Activated CD8-positive, alpha-beta memory T cell treated with anti-CD3 and anti-CD28 coated beads, Interleukin-2, amount 10 ng/mL, durations not matched to agents 7 days and 5 days (primary cell): ENCODE measurements around the gene DPT. TPM values are rescaled to one million over a fixed set of nuclear protein-coding genes. Genes with fewer than 3 reads are reported as not detected.
"Not testable (repeated sequence)": the region's sequence is repeated elsewhere in the genome, so short reads cannot be mapped to it uniquely, and the experiment has no call there.

Experiments used
- ATAC-seq: fragments of 150-1000 bp; cut with Tn5 transposase; one replicate; pipeline ENCODE4 v1.10.0; 2021; ENCODE audit warnings: moderate library complexity
- CTCF ChIA-PET: fragments of 350-600 bp; sonication (Branson Sonifier 250); formaldehyde crosslinking; loops from one replicate; lab custom pipeline; 2021; ENCODE audit warnings: antibody characterized with exemption; lab: Charles Lee
- DNase-seq: peaks from one replicate; pipeline ENCODE4 v3.0.0-alpha.2; 2020
- H3K27ac Mint-ChIP-seq: one replicate; pipeline ENCODE4 v1.8.0; 2021; ENCODE audit warnings: mild to moderate bottlenecking, mixed read lengths
- H3K27me3 Mint-ChIP-seq: one replicate; pipeline ENCODE4 v1.8.0; 2021; ENCODE audit warnings: mixed read lengths
- H3K36me3 Mint-ChIP-seq: one replicate; pipeline ENCODE4 v1.8.0; 2021; ENCODE audit warnings: mild to moderate bottlenecking, mixed read lengths
- H3K4me1 Mint-ChIP-seq: one replicate; pipeline ENCODE4 v1.8.0; 2021; ENCODE audit warnings: mixed read lengths
- H3K4me3 Mint-ChIP-seq: one replicate; pipeline ENCODE4 v1.8.0; 2021; ENCODE audit warnings: mild to moderate bottlenecking, moderate library complexity, mixed read lengths
- H3K9me3 Mint-ChIP-seq: one replicate; pipeline ENCODE4 v1.8.0; 2022; ENCODE audit warnings: low read depth, mixed read lengths
- total RNA-seq, 2 experiments: library from RNA; stranded (reverse); gene quantifications; one replicate each; pipeline ENCODE4 v1.2.3, GENCODE V29; 2021

The DPT gene
- not detected for total RNA-seq

DNA sequence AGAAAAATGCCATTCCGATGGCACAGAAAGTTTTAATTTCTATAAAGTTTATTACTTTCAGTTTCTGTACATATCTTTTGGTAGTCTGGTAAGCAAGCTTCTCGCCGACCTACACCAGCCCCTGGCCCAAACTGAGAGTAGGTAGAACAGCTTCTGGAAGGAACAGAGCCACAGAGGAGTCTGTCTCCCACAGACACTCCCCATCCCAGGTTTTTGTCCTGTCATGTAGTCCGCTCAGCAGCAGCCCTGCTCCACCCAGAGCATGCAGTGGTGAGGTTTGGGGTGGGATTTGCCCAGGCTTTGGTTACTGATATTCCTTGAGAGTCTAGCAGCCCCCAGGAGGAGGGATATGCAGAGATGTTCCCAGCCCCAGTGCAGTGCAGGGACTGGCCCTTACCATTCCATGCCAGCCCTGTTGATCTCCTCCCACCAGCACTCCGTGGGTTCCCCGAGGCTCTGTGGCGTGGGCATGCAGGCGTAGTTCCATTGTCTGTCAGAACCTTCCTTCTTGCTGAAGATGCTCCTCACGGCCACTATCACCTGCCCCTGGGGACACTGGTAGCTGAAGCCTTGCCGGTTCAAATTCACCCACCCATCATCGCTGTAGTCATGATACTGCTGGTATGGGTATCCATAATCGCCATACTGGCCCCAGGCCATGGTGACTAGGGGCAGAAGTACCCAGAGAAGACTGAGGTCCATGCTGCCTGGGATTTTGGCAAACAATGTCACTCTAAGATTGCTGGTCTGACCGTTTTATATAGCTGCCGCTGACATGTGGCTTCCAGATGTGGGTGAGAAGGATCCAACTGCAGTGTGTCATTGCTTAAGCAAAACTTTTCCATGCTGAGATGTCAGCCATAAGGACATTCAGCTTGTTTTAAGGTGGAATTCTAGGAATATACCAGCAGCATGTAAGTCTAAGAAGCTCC is at the start of gene DPT:
TSS of gene DPT (minus strand) at position 734 of the 932 bp plus-strand sequence. CDS start at position 702, 32 bp downstream.
- no peak within 1 kb of the TSS for H3K27ac Mint-ChIP-seq
- ATAC-seq (no peak), DNase-seq (no peak)
- no peak within 1 kb of the TSS for H3K4me3 Mint-ChIP-seq
- H3K27me3 Mint-ChIP-seq: no peaks in the 10 kb centered on the region
- no peaks in the 10 kb centered on the region for H3K9me3 Mint-ChIP-seq
- no peaks in the 10 kb centered on the region for H3K4me1 Mint-ChIP-seq
- CTCF ChIA-PET: interaction anchor here (0.9 kb wide), 1 partner anchor 386 kb away, joined by 3 read pairs; no protein-coding TSS in a partner anchor
- H3K36me3 Mint-ChIP-seq: no peaks in the 10 kb centered on the region

DNA sequence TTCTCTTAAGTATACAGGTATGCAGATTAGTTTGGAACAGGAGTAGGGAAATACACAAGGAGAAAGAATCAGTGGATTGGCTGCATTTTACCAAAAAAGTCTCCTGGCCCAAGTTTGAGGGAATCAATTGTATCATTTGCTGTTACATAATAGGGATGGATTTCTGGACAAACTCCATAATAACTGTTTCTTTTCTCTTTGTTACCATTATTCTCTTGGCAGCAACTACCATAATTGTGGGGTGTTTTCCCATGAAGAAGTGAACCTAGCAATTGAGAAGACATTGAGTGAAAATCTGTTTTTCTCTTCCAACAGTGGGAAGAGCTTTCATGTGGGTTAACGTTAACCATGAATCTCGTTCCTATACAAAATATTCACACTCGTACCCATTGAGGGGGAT is 46.4 kb upstream of the DPT start:
- Mint-ChIP-seq H3K4me3 (no peak overlapping the region), H3K36me3 (no peaks in the 10 kb centered on the region), H3K27me3 (no peaks in the 10 kb centered on the region), H3K27ac (no peak overlapping the region), H3K9me3 (no peaks in the 10 kb centered on the region), H3K4me1 (no peaks in the 10 kb centered on the region)
- CTCF ChIA-PET: no interaction called here
- no peak for ATAC-seq
- no peak for DNase-seq

DNA sequence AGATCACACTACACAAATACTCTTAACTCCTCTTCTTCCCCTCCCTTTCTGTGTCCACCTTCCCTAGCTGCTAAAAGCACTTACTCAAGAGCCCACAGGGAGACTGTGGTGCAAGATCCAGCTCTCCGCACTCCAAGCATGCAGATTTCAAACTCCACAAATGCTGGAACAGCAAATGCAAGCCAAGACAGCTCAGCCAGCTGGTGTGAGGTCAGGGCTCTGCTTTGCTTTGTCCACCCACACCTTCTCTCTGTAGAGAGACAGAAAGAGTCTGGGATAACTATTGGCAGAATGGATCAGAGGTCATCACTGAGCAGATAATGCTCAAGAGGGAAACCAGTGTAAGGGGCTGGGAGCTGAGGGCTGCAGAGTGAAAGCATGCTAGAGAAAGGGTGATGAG is 45.2 kb upstream of the DPT start:
- H3K27me3 Mint-ChIP-seq: no peaks in the 10 kb centered on the region
- no peaks in the 10 kb centered on the region for H3K9me3 Mint-ChIP-seq
- no peak for DNase-seq
- no peaks in the 10 kb centered on the region for H3K36me3 Mint-ChIP-seq
- CTCF ChIA-PET: no interaction called here
- H3K27ac Mint-ChIP-seq: no peak overlapping the region
- H3K4me1 Mint-ChIP-seq: no peaks in the 10 kb centered on the region
- H3K4me3 Mint-ChIP-seq: no peak overlapping the region
- no peak for ATAC-seq

DNA sequence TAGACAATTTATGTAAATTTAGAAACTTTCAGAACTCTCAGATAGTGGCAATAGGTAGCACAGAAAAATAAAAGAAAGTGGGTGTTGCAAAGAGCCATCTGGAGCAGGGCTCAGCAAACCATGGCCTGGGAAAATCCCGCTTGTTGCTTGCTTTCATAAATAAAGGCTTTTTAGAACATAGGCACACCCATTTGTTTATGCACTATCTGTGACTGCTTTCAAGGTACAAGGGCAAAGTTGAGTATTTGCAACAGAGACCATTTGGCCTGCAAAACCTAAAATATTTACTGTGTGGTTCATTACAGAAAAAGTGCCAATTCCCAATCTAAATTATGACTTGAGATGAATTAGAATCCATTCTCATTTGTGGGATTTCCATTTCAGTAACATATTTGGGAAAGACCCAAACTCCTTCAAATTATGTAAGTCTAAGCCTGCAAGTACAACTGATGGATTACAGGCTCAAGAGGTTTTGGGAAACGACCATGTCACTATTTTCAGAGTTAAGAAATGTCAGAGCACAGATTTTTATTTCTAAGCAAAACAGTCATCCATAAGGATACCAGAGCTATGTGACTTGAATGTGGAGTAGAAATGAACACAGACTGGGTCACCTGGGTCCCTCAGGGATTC is 43.5 kb upstream of the DPT start:
- CTCF ChIA-PET: no interaction called here
- H3K4me1 Mint-ChIP-seq: no peaks in the 10 kb centered on the region
- no peaks in the 10 kb centered on the region for H3K36me3 Mint-ChIP-seq
- no peaks in the 10 kb centered on the region for H3K27me3 Mint-ChIP-seq
- no peak overlapping the region for H3K27ac Mint-ChIP-seq
- no peak overlapping the region for H3K4me3 Mint-ChIP-seq
- no peaks in the 10 kb centered on the region for H3K9me3 Mint-ChIP-seq
- ATAC-seq (no peak), DNase-seq (no peak)

DNA sequence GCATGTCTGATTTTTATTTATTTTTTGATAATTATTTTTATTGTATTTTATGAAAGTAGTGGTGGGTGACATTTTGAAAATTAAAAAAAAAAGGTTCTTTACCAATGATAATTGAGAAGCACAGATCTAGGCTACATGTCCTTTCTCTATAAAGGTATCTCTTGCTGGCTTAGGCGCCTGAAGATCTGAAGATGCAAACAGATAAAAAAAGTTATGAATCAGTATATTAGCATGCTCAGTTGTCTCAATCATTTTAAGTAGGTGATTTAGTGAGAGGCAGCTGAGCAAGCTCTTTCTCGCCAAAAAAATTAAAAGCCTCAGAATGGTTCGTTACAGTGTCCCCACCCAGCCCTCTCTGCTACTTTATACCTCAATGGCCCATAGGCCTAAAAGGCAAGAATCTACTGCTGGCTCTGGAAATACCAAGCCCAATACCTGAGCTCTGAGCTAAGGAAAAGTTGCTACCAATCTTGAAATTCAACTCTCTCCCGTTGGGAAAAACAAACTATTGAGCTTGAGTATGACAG is 42.2 kb upstream of the DPT start:
- Mint-ChIP-seq H3K27ac (no peak overlapping the region), H3K27me3 (no peaks in the 10 kb centered on the region), H3K36me3 (no peaks in the 10 kb centered on the region), H3K9me3 (no peaks in the 10 kb centered on the region), H3K4me1 (no peaks in the 10 kb centered on the region), H3K4me3 (no peak overlapping the region)
- CTCF ChIA-PET: interaction anchor here (0.6 kb wide), 1 partner anchor 303 kb away, joined by 3 read pairs; no protein-coding TSS in a partner anchor
- DNase-seq (no peak), ATAC-seq (no peak)

DNA sequence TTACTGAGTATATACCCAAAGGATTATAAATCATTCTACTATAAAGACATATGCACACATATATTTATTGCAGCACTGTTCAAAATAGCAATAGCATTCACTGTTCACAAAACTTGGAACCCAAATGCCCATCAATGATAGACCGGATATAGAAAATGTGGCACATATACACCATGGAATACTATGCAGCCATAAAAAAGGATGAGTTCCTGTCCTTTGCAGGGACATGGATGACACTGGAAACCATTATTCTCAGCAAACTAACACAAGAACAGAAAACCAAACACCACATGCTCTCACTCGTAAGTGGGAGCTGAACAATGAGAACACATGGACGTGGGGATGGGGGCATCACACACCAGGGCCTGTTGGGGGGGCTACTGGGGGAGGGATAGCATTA is 40.9 kb upstream of the DPT start:
- H3K9me3 Mint-ChIP-seq, H3K4me3 Mint-ChIP-seq, H3K27ac Mint-ChIP-seq, DNase-seq, H3K27me3 Mint-ChIP-seq, CTCF ChIA-PET, H3K4me1 Mint-ChIP-seq, ATAC-seq, H3K36me3 Mint-ChIP-seq: not testable (repeated sequence)

DNA sequence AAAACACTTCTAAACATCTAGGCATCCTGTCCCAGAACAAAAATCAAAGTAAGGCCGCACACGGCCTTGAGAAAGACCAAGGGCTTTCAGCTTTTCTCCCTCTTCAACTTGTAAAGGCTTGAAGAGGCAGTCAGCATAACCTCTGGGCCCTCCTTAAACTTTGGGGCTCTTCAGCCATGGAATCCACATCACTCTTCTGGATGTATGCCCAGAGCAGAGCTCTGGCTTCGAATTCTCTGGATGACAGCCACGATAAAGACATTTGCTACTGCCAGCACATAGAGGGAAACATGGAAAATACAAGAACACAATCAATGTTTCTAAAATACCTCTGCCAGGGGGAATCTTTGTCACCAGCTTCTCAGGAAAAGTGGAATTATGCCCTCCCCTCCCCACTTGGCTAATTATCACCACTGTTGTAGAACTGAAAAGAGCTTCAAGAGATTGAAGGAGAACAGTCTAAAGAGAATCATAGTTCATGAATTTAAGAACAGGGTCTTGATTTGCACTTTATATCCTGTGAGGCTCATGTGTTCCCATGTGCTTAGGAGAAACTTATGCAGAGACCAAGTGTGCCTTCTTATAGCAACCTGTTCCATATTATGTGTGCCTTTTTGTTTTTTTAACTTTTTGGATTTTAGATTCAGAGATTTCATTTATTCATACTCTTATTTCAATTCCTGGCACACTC is 39.0 kb upstream of the DPT start:
- CTCF ChIA-PET: no interaction called here
- no peaks in the 10 kb centered on the region for H3K9me3 Mint-ChIP-seq

DNA sequence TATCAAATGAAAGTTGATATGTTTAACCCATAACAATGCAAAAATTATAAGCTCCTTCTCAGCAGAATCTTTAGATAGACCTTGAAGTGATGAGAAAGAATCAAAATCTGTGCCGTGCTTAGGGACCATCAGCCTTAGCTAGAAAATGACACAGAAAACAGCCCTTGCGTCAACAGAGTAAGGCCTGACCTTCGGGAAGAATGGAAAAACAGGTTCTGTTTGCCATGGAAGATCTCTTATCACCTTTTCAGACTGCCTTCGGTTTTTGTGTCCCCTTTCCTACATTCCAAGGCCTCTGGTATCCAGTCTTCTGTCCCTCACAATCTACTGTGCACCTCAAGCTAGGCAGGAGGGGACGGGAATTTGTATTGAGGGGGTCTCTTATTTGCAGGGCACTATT is 37.6 kb upstream of the DPT start:
- no peaks in the 10 kb centered on the region for H3K36me3 Mint-ChIP-seq
- ATAC-seq (no peak), DNase-seq (no peak)
- no peaks in the 10 kb centered on the region for H3K4me1 Mint-ChIP-seq
- CTCF ChIA-PET: no interaction called here
- H3K27ac Mint-ChIP-seq: no peak overlapping the region
- no peaks in the 10 kb centered on the region for H3K9me3 Mint-ChIP-seq
- no peak overlapping the region for H3K4me3 Mint-ChIP-seq
- no peaks in the 10 kb centered on the region for H3K27me3 Mint-ChIP-seq

More for the DNA sequence above, 39.0 kb upstream of the DPT start:
- DNase-seq (no peak), ATAC-seq (no peak)
- Mint-ChIP-seq H3K4me1 (no peaks in the 10 kb centered on the region), H3K36me3 (no peaks in the 10 kb centered on the region), H3K4me3 (no peak overlapping the region), H3K27ac (no peak overlapping the region), H3K27me3 (no peaks in the 10 kb centered on the region)

DNA sequence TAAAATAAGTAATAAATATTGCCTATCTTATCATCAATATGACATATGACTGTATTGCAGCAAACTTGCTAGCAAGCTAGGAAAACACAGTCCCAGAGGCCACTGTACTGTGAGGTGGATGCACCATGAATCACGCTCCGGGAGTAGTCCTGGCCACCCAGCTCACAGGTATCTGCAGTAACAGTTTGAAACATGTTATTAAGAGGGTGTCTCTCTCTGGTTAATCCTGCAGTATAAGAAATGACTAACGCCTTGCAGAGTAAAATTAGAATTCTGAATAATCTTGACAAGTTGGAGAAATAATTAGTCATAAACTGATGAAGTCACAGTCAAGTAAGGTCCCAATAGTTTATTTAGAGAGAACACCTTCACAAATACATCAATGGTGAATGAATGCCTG is 34.0 kb upstream of the DPT start:
- H3K36me3 Mint-ChIP-seq: no peaks in the 10 kb centered on the region
- no peaks in the 10 kb centered on the region for H3K27me3 Mint-ChIP-seq
- H3K27ac Mint-ChIP-seq: no peak overlapping the region
- H3K4me3 Mint-ChIP-seq: no peak overlapping the region
- no peak for ATAC-seq
- no peak for DNase-seq
- H3K9me3 Mint-ChIP-seq: no peaks in the 10 kb centered on the region
- no peaks in the 10 kb centered on the region for H3K4me1 Mint-ChIP-seq
- CTCF ChIA-PET: no interaction called here

DNA sequence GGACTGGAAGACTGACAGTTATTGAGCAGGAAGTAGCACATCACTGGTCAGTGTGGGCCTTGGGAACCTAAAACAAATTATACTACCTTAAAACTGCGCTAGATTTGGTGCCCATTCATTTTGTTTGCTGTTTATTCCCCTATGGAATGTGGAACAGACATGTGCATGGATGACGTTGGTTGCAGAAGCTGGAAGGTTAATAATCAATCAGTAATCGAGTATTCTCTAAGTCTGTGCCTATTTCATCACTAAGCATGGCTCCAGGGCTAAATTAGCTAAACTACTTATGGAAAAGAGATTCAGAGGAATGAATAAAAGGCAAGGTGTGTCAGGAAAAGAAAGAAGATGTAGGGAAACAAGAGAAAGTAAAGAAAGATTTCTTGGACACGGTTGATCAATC is 33.5 kb upstream of the DPT start:
- Mint-ChIP-seq H3K27ac (no peak overlapping the region), H3K36me3 (no peaks in the 10 kb centered on the region), H3K4me1 (no peaks in the 10 kb centered on the region), H3K9me3 (no peaks in the 10 kb centered on the region), H3K4me3 (no peak overlapping the region), H3K27me3 (no peaks in the 10 kb centered on the region)
- ATAC-seq (no peak), DNase-seq (no peak)
- CTCF ChIA-PET: no interaction called here

DNA sequence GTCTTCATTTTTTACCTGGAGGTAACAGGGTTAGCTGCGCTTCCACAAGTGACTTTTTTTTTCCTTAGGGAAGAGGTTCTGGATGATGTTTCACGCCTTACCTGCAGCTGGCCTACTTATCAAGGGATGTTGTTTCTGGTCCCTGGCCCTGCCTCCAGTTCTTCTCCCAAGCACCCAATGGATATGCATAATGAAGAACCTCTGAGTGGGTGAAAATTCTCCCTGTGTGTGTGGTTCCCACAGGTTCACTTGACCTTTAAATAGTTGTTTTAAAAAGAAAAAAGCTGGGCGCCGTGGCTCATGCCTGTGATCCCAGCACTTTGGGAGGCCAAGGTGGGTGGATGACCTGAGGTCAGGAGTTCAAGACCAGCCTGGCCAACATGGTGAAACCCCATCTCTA is 31.8 kb upstream of the DPT start:
- no peak overlapping the region for H3K27ac Mint-ChIP-seq
- H3K9me3 Mint-ChIP-seq: no peaks in the 10 kb centered on the region
- no peaks in the 10 kb centered on the region for H3K4me1 Mint-ChIP-seq
- no peak for ATAC-seq
- CTCF ChIA-PET: no interaction called here
- no peaks in the 10 kb centered on the region for H3K27me3 Mint-ChIP-seq
- DNase-seq: no peak
- H3K36me3 Mint-ChIP-seq: no peaks in the 10 kb centered on the region
- H3K4me3 Mint-ChIP-seq: no peak overlapping the region

DNA sequence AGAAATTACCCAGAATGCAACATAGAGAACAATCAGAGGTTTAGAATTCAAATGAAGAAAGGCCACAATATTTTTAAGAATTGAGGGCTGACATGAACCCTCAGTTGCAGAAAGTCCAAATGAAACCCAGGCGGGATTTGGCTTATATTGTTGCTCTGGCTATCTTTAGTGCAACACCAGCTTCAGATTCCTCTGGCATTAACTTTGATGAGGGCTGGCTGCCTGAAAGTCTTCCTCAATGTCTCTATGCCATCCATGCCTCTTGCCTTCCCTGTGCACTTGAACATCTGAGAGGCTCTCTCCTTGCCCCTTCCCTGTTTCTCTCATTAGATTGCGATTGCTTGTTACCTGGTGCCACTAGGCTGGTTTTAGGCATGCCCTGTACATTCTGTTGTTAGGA is 31.2 kb upstream of the DPT start:
- H3K4me3 Mint-ChIP-seq: no peak overlapping the region
- H3K27ac Mint-ChIP-seq: no peak overlapping the region
- no peaks in the 10 kb centered on the region for H3K9me3 Mint-ChIP-seq
- no peaks in the 10 kb centered on the region for H3K36me3 Mint-ChIP-seq
- CTCF ChIA-PET: no interaction called here
- H3K4me1 Mint-ChIP-seq: no peaks in the 10 kb centered on the region
- H3K27me3 Mint-ChIP-seq: no peaks in the 10 kb centered on the region
- DNase-seq (no peak), ATAC-seq (no peak)

DNA sequence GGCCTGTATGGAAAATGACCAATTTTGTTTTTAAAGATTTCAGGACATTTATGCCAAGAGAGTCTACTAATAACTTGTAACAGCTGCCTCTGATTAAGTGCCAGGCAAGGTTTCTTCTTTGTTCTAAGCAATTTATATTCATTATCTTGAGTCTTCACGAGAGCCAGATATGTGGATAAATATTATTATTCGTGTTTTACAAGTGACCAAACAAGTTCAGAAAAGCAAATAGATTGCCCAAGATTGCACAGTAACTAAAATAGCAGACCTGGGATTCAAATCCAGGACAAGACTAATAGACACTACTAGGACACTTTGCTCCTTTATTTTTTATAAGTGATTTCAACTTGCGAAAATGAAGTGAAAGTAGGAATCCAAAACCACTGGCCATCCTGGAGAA is 30.1 kb upstream of the DPT start:
- no peak for ATAC-seq
- H3K4me3 Mint-ChIP-seq: no peak overlapping the region

More for the DNA sequence above, 30.1 kb upstream of the DPT start:
- CTCF ChIA-PET: no interaction called here
- no peaks in the 10 kb centered on the region for H3K9me3 Mint-ChIP-seq
- H3K27me3 Mint-ChIP-seq: no peaks in the 10 kb centered on the region
- DNase-seq: no peak
- H3K4me1 Mint-ChIP-seq: no peaks in the 10 kb centered on the region
- H3K27ac Mint-ChIP-seq: no peak overlapping the region
- H3K36me3 Mint-ChIP-seq: no peaks in the 10 kb centered on the region
